C1 segment of cervical spinal cord (tissue), 14 donors: ENCODE results near the gene STBD1.
"Not testable (repeated sequence)": the region's sequence is repeated elsewhere in the genome, so short reads cannot be mapped to it uniquely, and the experiment has no call there.

Experiments
- DNase-seq, 14 donors: peaks; one replicate each; lab custom pipeline; 2025; lab: John Stamatoyannopoulos, UW

Gene STBD1

DNA sequence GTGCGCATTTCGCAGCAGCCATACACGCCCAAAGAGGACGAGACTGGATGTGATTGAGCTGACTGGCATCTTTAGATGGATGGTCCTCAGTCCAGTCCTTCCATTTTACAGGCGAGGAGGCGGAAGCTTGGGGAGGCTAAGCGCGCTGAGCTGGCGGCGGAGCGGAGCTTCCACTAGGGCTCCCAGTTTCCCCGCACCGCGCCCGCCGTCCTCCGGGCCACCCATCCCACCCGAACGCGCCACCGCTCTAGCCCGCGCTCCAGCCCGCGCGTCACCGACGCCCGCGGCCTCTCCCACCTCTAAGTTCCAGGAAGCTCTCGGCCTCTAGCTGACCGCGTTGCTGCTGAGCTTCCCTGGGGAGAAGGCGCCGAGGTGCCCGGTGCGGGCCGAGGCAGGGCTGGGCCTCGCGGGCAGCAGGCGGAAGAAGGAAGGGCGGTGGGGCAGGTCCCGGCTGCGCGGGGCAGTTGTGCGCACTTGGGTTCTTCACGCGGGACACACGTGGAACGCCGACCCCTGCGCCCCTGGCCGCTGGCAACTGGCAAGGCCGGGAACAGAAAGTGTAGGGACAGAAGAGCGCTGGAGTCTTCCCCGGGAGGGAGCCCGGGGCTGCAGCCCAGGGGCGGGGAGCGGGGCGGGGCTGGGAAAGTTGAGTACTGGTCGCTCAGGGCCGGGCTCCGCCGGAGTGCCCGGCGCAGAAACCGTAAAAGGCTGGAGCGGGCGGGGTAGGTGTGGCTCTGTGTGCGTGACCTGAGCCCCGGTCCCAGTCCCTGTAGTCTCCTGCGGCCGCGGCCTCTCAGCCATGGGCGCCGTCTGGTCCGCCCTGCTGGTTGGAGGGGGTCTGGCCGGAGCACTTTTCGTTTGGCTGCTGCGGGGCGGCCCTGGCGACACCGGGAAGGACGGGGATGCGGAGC is at the start of gene STBD1:
TSS of gene STBD1 (plus strand) at position 763 of the 911 bp plus-strand sequence. CDS start at position 800, 37 bp downstream.
- peak in 10 of 14 donors; percentile 15 to 76 (median 38) for DNase-seq

DNA sequence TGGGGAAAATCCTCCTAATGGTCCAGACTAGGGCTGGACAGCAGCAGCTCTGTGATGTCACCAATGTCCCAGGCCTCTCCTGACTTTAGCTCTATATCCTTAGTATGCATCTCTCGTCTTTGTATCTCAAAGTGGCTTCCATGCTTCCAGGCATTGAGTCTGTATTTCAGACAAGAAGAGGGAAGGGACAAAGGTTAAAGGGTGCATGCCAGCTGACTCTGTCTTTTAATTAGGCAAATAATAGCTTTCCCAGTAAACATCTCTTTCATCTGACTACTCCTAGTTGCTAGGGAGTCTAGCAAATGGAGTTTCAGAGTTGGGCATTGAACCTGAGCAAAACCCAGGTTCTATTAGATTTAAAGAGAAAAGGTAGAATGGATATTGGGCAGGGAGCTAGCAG is 49.6 kb upstream of the STBD1 start:
- DNase-seq: no peak

DNA sequence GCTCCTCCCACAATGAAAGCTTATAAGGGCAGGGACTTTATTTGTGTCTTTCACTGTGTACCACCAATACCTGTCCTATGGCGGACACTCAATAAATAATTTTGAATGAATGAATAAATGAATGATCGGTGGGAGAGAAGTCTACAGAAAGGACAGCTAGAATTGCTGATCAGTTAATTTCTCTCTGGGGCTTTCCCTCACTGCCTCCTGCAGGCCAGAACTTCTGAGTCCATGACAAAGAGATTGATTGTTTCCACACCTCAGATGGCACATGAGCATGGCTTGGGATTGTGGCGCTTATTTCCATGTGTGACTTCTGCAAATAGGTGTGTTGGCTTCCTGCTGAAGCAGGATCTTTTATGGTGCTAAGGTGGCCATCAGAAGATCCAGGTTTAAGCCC is 48.7 kb upstream of the STBD1 start:
- no peak for DNase-seq

DNA sequence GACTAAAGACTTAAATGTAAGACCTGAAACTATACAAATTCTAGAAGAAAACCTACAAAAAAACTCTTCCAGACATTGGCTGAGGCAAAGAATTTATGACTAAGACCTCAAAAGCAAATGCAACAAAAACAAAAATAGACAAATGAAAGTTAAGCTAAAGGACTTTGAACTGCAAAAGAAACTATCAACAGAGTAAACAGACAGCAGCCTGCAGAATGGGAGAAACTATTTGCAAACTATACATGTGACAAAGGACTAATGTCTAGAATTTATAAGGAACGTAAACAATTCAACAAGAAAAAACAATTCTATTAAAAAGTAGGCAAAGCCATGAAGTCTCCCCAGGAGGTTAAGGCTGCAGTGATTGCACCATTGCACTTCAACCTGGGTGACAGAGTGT is 46.0 kb upstream of the STBD1 start:
- no peak for DNase-seq

DNA sequence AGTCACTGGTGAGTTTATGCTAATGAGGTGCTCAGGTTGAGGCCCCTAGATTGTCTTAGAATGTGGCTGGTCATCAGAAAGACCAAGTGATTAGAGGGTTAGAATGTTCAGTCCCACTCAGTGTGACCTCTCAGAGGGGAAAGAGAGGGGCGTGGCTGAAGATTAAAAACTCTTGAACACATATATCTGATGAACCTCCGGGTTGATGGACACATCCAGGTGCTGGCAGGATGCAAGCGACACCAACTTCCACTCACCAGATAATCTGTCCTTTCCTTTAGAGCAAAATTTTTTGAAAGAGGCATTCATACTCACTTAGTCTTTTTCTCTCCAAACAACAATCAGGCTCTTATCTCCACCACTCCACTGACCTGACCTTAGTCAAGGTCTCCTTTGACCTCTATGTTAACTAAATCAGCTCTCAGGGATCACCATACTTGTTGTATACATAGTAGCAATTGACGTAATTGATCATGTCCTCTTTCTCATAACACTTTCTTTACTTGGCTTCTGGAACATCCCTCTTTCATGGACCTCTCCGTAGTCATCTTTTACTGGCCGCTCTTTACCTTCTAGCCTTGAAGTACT is 40.8 kb upstream of the STBD1 start:
- DNase-seq: no peak

DNA sequence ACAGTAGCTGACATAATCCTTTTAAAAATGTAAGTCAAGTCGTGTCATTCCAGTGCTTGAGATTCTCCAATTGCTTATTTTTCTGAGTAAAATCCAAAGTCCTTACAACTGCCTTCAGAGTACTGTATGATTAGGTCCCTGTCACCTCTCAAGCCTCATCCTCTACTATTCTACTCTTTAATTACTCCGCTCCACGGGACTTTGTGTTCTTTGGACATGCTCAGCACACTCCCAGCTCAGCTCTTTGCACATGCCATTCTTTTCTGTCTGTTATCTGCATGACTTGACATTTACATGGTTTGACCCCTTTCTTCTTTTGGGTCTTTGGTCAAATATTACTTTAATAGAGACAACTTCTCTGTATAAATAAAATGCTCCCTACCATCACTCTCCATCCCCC is 39.9 kb upstream of the STBD1 start:
- no peak for DNase-seq

DNA sequence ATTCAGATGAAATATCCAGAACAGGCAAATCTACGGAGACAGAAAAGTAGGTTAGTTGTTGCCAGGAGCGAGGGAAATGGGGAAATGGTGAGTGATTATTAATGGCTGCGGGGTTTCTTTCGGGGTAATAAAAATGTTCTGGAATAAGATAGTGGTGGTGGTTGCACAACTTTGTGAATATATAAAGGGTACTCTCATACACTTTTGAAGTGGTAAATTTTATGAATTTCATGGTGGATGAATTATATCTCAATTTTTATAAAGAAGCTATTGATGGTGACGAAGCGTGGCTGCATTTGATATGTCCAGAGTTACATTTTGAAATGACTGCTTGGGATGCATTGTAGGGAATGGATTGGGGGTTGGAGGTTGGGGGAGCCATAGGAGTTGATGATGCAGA is 38.7 kb upstream of the STBD1 start:
- DNase-seq: no peak

DNA sequence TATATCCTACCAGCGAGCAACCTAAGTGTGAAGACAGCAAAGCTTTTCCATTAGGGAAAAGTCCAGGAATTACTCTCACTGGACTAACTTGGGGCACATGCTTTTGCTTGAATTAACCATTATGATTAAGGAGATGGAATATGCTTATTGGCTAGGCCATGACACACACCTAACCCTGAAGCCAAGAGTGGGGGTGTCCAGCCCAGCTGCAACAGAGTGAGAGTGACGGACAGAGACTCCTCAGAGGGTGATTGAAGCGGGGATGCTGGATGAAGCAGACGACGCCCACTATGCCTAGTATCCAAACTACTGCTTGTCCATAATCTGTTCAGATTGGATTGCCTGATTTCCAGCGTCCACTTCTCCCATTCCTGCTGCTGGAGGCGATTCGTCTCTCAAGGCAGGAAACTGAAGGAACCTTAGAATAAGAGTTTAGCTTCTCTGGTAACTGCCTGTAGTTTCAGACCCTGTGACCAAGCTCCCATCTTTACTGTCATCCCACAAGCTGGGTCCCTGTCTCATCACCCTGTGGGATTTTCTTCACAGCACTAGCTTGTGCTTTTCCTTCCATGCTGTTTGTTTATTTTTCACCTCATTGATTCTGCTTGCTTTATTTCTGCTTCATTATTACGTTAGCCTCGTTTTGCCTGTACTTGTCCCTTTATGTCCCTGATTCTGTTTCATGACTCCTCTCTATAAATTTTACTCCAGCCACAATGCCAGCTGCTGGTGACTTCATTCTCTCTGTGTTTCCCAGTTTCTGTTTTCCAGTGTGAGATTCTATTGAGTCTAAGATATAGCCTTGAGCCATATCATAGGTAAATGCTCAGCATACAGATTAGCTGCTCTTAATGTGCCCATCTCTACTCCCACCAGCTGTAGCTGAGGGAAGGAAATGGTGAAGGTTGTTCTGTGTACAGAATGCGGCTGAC is 36.0 kb upstream of the STBD1 start:
- DNase-seq: no peak

DNA sequence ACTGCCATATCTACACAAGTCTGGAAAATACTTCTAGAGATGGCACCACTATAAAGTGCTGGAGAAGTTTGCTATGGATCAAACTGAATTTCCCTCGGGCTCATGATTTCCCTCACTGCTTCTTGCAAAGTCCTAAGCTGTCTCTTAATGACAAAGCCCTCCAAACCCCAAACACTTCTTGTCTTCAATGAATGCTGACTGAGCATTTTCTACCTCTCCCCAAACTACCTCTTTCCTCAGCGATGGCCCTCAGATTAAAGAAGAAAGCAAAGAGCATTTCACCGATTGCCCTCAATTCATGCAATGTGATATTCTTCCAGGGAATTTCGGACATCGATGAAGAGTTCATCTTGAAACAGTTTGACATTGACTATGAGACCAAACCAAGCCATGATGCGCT is 35.3 kb upstream of the STBD1 start:
- no peak for DNase-seq

DNA sequence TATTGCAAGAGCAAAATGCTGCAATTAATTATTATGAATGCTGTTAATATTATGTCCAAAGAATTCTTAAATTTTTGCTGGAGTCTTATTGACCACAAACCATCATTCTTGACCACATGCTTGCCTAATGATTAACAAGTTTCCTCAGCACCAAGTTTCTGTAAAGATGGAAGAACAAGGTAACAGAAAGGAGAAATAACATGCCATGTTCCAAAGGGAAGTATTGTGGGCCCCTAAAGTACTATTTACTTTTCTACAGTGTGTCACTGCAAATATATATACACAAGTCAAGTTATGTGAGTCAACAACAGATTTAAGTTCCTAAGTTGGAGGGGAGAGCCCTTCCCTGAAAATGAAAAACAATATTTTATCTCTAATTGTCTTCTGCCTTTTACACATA is 34.5 kb upstream of the STBD1 start:
- no peak for DNase-seq

DNA sequence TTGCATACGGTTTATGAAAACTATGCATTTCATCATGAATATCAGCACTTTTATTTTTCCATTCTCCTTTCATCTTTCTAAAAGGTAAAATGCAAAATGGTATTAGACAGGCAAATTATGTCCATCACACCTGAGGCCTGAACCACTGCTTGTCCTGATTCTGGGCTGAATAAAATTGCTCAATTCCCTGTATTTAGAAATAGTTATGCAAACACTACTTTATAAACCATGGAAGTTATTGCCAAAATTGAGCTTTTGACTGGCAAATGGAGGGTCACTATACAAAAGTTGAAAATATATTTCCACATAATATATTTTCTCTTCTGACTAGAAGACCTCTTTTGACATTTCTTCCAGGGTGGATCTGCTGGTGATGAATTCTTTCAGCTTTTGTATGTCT is 34.0 kb upstream of the STBD1 start:
- no peak for DNase-seq

DNA sequence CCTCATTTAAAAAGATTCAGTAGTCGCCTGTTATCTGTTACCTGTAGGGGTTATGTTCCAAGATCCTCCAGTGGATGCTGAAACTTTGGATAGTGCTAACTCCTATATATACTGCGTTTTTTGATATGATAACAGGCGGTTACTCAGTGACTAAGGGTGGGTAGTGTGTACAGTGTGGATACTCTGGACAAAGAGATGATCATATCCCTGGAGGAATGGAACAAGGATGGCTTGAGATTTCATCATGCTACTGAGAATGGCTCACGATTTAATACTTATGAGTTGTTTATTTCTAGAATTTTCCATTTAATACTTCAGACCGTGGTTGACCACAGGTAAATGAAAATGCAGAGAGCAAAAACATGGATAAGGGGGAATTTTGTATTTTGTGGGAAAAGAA is 33.5 kb upstream of the STBD1 start:
- no peak for DNase-seq

DNA sequence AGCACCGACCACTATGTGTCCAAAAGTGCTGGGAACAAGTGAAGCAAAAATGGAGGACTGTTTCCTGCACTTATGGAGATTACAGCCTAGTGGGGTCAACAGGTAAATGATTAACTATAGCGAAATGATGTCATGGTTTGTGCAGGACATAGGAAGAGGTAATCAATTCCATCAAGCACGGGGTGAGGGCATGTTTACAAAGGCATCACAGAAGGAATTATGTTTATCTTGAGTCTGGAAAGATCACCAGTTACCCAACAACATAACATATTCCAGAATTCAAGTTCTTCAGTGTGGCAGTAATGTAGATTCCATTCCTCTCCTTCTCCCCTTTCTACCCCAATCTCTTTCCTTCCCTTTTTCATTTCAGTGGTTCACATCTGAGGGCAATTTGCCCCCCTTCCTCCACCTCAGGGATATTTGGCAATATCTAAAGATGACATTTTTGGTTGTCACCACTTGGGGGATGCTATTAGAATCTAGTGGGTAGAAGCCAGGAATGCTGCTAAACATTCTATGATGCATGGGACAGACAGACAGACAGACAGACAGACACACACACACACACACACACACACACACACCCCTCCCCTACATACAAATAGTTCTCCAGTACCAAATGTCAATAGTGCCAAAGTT is 30.9 kb upstream of the STBD1 start:
- no peak for DNase-seq

DNA sequence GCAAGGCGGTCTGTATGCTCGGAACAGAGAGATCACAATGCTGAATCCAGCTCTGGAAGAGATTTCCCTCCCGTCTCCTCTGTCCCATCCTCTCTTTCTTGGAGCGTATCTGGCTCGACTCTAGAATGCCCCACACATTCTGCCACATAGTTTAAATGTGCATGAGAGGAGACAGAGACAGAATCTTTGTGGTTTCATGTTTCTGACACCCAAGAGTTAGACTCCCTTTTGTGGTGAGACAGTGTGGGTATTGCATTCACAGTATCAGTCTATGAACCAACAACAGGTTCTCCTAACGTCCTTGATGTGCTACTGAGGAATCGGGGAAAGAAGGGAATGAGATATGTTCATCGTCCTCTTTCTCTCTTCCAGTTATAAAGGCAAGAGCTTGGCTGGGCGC is 29.7 kb upstream of the STBD1 start:
- DNase-seq: no peak

DNA sequence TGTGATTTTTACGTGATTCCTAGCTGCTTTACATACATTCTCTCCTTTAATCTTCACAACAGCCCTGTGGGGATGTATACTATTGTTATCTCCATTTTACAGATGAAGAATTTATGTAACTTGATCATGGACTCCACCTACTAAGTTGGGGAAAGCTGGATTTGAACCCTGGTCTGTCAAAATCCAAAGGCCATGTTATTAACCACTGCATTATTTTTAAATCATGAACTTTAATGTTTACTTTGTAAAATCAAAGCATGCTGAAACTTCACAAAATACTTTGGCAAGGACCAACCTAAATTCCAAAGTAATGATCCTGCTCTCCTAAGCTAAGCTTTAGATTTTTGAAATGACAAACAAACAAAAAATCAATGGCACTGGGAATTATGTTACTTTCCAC is 28.9 kb upstream of the STBD1 start:
- DNase-seq: no peak

DNA sequence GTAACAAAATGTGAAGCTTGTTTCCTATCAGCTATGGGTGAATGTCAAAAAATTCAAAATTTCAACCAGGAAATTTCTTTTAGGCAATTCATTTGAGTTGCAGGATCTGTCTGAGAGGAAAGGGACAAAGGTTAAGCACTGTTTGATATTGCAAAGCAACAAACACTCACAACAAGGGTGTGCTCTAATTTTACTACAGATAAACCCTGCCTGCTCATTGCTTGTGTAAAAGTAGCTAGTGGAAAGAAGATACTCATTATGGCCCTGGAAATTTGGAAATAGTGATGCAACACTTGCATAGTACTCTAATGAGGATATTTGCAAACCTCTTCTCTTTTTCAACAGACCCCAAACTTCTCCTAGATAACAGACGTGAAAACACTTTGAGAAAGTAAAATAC is 27.9 kb upstream of the STBD1 start:
- DNase-seq: no peak

DNA sequence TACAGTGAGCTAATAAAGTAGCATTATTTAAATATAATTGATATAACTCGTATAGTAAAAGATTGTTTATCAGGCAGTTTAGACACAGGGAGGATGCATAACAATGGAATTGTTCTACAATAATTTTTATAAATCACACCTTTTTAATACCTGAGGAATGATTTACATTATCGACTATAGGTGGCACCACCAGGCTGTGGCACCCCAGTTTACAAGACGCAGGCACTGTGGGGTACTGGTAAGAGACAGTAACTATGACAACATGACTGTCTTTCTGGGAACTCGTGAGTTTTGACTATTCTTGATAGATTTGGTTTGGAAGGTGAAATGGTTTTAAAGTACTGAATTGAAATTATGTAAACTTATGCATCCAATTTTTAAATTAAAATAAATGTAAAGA is 27.1 kb upstream of the STBD1 start:
- no peak for DNase-seq

DNA sequence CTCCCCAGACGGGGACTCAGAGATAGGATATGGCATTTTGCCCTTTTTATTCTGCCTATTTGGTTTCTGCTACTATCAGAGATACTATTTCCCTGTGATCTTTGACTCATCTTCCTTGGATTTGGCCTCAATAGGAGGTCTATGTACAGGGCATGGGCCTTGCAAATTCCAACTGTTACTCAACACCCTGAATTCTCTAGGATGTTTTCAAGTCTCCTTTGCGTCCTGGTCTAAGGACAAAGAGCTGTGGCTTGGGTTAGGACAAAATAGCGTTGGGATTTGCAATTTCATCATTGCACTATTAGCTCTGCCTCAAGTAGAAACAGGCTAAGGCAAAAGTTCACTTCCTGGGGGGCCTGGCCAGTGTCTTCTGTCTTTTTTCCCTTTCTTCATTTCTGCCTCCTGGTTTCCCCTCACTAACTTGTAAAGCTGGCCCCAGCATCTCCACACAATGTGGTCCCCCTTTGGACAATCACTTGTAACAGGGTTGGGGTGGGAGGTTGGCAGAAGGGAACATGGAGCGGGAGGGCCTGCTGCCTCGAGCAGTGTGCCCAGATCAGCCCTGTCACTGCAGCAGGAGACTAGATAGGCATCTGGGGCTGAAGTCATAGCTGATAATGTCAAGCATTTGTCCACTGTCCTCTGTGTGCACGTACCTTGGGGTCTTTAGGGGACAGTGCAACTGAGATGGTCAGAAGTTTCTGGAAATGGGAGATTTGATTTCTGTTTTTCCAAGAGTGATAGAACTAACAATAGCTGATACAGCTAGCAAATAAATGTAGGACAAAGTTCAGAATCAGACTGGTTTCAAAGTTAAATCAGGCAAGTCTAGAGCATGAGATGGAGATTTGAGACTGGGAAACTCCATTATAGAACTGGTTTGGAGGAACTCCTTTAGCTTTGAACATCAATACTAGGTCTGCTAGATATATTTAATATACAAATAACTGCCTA is 25.8 kb upstream of the STBD1 start:
- no peak for DNase-seq

DNA sequence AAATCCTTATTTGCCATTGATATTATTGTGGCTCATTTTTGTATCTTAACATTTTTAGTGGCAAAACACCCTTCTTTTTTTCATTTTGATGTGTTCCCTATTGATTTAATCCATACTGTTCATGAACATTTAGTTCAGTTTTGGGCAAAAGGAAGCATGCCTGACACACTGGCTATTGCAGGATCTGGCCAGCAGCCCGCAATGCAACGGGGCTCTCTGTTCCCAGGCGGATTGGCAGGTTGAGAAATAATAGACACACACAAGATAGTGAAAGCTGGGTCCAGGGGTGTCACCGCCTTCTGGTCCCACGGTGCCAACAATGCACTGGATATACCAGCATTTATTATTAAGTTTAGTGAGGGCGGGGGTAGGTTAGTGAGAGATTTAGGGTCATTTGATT is 24.9 kb upstream of the STBD1 start:
- not testable (repeated sequence) for DNase-seq

DNA sequence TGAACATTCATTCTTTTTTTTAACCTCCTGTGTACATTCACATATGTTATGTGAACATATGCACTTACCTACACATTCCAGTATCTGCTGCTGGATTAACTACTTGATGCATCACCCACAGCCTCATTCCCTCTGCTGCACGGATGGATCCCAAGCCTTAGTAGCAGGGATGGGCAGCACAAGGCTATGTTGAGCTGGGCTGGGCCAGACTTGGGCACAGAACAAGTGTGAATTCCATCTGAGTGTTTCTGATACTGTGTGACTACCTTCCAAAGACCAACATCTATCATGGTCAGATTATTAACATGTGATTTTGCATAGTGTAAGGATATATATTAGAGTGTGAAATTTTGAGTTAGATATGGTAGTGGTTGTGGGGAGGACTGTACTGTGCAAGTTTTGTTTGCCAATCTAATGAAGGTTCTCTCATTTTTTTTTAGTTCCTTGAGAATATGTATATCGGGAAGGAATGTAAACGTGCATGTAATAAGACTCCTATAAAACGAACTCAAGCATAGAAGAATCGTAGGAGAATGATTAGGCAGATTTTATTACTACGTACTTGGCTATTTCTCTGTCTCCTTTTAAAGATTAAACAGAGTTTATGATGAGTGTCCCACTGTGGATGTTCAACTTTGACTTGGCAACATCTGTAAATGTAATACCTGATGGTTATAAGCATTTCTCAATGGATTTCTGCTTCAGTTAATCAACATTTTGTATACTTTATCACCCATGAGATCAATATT is 23.4 kb upstream of the STBD1 start:
- no peak for DNase-seq
